Measurements from ENCODE around the gene GPR161. TPM values are rescaled to one million over a fixed set of nuclear protein-coding genes. Genes with fewer than 3 reads are reported as not detected.

GPR161 gene
- polyA plus RNA-seq, 2 of the 4 experiments (the other 2 are of a cell fraction), result 7.8 to 9.4 TPM

GRCh38 chr1:168079761-168080160 is 57.0 kb downstream of the GPR161 start:
- POLR2A ChIA-PET, result no interaction called here

More at GRCh38 chr1:168079761-168080160, 57.0 kb downstream of the GPR161 start:
- FAIRE-seq, result no peak
- CTCF ChIA-PET, result interaction anchor here (7.4 kb wide), 1 partner anchor 11 kb away, joined by 100 read pairs; no protein-coding TSS in a partner anchor
- Histone ChIP-seq H3K4me3 (no peak overlapping the region), H3K4me1 (no peaks in the 10 kb centered on the region), H3K9me3 (no peaks in the 10 kb centered on the region), H3K27ac (no peak overlapping the region), H3K4me2 (no peak overlapping the region)
- TF ChIP-seq RFX5 (IDR thresholded peaks at IDR 0.05) (no peak), PBX3 (IDR thresholded peaks at IDR 0.05) (no peak), PHF8 (IDR thresholded peaks at IDR 0.05; ENCODE audit: borderline replicate concordance, low read depth) (no peak), USF2 (IDR thresholded peaks at IDR 0.05) (no peak), REST (IDR thresholded peaks at IDR 0.05) (no peak), JUNB (IDR thresholded peaks at IDR 0.05) (no peak), SMC3 (IDR thresholded peaks at IDR 0.05) (no peak), CBX2 (IDR thresholded peaks at IDR 0.05; ENCODE audit: borderline replicate concordance, low read depth) (no peak), MAZ (IDR thresholded peaks at IDR 0.05; ENCODE audit: borderline replicate concordance, low read depth, low read length) (no peak), JUN (IDR thresholded peaks at IDR 0.05) (no peak), HOXB13 (CRISPR knock-in tag; IDR thresholded peaks at IDR 0.05; ENCODE audit: low read depth) (no peak), BHLHE40 (IDR thresholded peaks at IDR 0.05; ENCODE audit: low read depth, low read length) (no peak), HMGXB4 (CRISPR knock-in tag; IDR thresholded peaks at IDR 0.05; ENCODE audit: borderline replicate concordance) (no peak), ELK1 (IDR thresholded peaks at IDR 0.05; ENCODE audit: low read depth, low read length) (no peak), EHMT2 (IDR thresholded peaks at IDR 0.05; ENCODE audit: low read depth) (no peak), HDAC2 (IDR thresholded peaks at IDR 0.05) (no peak), NPAS2 (CRISPR knock-in tag; IDR thresholded peaks at IDR 0.05; ENCODE audit: borderline replicate concordance) (no peak), MAFK (IDR thresholded peaks at IDR 0.05; ENCODE audit: partially characterized antibody) (no peak)
- DNase-seq (ENCODE audit: low read depth in 1 of 2, low spot score in 1 of 2), result no peak
- no peak for ATAC-seq

Data from A549 (cell line).